GM20431 (cell line): ENCODE measurements around the gene MRPL4.
"Not testable (repeated sequence)": the region's sequence is repeated elsewhere in the genome, so short reads cannot be mapped to it uniquely, and the experiment has no call there.

Source experiments
- in situ Hi-C: fragments of 300-500 bp; cut with MseI, MboI; formaldehyde crosslinking; loops from one replicate; pipeline ENCODE4 v1.15.0; 2020; ENCODE audit warnings: low sequenced_read_pairs; ENCODE audit not compliant: unreplicated experiment

The MRPL4 gene

DNA sequence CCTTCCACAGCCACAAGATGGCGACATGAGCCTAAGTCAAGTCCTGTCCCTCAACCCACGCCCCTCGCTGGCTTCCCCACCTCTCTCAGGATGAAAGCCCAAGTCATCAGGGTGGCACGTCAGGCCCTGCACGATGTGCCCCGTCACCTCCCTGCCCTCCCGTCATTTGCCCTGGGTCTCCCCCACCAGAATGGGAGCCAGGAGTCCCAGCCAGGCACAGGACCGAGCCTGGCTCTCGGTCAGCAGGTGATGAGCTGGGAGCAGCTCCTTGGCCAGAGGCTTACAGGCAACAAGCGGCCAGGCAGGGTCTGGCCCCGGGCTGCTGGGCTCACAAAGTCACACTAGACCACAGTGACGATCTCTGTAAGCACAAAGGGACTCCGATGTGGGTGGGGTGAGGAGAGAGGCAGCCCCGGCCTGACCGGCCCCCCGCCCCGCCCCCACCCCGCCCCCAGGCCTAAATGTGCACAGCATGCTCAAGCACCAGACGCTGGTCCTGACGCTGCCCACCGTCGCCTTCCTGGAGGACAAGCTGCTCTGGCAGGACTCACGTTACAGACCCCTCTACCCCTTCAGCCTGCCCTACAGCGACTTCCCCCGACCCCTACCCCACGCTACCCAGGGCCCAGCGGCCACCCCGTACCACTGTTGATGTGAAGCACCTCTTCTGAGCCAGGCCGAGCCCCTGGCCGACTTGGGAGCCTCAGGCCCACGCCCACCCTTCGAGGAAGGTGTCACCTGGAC lies 7.3 kb downstream of the MRPL4 start:
- in situ Hi-C loops: no loop called here

DNA sequence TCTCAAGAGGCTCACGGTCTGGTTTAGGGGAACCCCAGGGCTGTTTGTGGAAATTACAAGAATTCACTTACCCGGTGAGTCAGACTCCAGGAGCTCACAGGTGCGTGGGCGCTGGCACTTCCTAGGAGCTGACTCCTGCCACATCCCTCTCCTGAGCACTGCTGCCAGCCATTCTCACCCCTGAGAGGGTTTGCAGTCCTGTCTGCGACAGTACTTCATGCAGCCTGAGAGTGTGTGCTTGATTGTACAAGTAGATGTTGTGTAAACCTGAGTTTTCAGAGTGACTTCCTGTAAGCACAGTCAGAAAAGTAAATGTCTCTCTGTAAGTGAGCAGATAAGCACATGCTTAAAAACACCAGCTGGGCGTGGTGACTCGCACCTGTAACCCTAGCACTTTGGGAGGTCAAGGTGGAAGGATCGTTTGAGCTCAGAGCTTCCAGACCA lies 8.1 kb downstream of the MRPL4 start:
- in situ Hi-C loops: no loop called here

DNA sequence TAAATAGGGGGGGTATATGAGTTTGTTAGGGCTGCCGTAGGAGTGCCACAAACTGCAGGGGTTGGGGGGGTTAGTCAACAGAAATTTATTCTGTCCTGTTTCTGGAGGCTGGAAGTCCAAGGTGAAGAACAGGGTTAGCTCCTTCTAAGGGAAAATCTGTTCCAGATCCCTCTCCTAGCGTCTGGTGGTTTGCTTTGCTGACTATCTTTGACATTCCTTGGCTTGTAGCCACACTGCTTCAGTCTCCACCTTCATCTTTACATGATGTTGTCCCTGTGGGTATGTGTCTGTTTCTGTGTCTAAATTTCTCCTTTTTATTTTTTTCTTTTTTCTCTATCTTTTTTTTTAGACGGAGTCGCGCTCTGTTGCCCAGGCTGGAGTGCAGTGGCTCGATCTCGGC lies 10.8 kb downstream of the MRPL4 start:
- in situ Hi-C loops: no loop called here

DNA sequence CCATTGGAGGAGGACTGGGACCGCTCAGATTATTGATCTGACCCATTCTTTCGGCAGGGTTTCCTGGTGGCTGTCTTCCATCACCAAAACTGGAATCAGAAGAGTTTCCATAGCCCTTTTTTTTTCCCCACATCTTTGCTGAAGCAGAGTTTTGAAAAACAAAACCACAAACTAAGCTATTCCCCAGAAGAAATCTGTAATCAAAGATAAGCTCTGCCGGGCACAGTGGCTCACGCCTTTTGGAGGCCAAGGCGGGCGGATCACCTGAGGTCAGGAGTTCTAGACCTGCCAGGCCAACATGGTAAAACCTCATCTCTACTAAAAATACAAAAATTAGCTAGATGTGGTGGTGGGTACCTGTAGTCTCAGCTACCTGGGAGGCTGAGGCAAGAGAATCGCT lies 14.7 kb downstream of the MRPL4 start:
- in situ Hi-C loops: no loop called here

DNA sequence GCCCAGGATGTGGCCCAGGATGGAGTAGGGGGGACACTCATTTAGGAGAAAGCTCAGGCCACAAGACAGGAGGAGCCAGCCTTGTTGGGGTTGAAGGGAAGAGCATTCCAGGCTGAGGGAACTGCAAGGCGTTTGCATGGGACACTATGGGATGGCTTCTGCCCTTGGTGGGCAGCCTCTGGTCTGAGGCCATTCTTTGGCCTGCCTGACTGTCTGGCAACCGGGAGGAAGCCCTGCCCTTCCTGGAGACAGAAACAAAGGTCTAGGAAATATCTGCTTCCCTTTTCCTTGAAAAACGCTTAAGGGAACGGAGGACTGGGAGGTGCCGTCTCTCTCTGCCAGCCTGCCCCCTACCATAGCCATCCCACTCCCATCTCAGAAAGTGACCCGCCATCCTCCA lies 16.1 kb downstream of the MRPL4 start:
- in situ Hi-C loops: no loop called here

DNA sequence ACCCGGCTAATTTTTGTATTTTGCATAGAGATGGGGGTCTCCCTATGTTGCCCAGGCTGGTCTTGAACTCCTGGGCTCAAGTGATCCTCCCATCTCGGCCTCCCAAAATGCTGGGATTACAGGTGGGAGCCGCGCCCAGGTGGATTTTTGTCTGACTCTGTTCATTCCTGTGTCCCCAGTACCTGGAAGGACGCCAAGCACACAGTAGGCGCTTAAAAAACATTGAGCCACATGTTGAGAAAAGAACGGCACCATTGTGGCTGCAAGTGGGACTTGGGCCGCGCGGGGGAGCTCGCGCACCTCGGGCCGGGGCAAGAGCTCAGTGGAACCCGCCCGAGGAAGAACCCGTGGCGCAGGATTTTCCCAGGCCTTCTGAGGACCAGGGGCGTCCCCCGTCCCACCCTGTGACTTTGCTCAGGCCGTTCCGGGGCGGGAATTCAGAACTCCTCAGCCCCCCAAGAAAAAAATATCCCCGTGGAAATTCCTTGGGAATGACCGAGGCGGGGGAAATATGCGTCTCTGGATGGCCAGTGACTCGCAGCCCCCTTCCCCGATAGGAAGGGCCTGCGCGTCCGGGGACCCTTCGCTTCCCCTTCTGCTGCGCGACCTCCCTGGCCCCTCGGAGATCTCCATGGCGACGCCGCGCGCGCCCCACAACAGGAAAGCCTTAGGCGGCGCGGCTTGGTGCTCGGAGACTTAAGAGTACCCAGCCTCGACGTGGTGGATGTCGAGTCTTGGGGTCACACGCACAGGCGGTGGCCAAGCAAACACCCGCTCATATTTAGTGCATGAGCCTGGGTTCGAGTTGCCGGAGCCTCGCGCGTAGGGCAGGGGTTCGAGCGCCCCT lies 17.5 kb downstream of the MRPL4 start:
- in situ Hi-C loops: loop anchor here (5.0 kb wide), 1 partner anchor 113 kb away; the partner anchor contains the start of gene TYK2

DNA sequence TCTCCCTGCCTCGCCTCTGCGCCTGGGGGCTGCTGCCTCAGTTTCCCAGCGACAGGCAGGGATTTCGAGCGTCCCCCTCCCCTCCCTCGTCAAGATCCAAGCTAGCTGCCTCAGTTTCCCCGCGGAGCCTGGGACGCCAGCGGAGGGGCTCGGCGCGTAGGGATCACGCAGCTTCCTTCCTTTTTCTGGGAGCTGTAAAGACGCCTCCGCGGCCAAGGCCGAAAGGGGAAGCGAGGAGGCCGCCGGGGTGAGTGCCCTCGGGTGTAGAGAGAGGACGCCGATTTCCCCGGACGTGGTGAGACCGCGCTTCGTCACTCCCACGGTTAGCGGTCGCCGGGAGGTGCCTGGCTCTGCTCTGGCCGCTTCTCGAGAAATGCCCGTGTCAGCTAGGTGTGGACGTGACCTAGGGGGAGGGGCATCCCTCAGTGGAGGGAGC lies 18.2 kb downstream of the MRPL4 start:
- in situ Hi-C loops: loop anchor here (5.0 kb wide), 1 partner anchor 112 kb away; the partner anchor contains the start of gene TYK2

DNA sequence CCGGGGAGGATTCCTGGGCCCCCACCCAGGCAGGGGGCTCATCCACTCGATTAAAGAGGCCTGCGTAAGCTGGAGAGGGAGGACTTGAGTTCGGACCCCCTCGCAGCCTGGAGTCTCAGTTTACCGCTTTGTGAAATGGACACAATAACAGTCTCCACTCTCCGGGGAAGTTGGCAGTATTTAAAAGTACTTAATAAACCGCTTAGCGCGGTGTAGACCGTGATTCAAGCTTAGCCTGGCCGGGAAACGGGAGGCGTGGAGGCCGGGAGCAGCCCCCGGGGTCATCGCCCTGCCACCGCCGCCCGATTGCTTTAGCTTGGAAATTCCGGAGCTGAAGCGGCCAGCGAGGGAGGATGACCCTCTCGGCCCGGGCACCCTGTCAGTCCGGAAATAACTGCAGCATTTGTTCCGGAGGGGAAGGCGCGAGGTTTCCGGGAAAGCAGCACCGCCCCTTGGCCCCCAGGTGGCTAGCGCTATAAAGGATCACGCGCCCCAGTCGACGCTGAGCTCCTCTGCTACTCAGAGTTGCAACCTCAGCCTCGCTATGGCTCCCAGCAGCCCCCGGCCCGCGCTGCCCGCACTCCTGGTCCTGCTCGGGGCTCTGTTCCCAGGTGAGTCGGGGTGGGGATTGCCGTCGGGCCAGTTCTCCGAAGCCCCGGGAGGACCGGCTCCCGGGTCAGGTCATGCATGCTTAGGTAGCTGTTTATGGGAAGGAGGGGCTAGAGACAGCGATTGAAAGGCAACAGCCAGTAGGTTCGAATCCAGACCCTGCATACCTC lies 18.8 kb downstream of the MRPL4 start, which contains the start of gene ICAM1:
ICAM1 (plus strand) TSS at position 505 of the 779 bp plus-strand sequence; CDS start at position 545, 40 bp downstream.
- in situ Hi-C loops: loop anchor here (5.0 kb wide), 1 partner anchor 111 kb away; the partner anchor contains the start of gene TYK2

DNA sequence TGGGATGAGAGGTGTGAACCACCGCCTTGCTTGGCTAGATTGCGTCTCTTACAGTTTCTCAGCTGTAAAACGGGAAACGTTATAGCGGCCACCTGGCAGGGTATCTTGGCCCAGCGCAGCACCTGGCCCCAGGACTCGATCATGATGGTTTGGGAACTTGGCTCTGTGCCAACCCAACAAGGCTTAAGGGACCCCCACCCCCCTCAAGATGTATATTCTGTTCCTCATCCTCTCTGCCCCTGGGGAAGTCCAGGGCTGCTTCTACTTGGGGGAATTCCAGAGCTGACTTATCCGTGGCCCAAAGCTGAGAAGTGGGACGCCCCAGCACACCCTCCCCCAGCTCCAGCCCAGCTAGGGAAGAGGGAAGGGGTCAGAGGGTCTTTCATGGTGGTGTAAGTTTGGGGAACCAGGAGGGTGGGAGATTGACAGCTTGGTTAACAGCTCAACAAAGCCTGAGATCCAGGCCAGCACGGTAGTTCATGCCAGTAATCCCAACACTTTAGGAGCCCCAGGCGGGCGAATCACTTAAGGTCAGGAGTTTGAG lies 19.6 kb downstream of the MRPL4 start:
- in situ Hi-C loops: loop anchor here (5.0 kb wide), 1 partner anchor 111 kb away; the partner anchor contains the start of gene TYK2

DNA sequence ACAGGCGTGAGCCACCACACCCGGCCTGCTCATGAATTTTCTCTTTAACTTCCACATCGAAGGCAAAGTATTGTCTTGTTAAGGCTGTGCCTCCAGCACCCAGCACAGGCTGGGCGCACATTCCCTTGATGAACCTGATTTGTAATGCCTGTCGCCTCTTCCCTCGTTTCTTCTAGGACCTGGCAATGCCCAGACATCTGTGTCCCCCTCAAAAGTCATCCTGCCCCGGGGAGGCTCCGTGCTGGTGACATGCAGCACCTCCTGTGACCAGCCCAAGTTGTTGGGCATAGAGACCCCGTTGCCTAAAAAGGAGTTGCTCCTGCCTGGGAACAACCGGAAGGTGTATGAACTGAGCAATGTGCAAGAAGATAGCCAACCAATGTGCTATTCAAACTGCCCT lies 22.6 kb downstream of the MRPL4 start:
- in situ Hi-C loops: loop anchor here (5.0 kb wide), 1 partner anchor 108 kb away; the partner anchor contains the start of gene TYK2

DNA sequence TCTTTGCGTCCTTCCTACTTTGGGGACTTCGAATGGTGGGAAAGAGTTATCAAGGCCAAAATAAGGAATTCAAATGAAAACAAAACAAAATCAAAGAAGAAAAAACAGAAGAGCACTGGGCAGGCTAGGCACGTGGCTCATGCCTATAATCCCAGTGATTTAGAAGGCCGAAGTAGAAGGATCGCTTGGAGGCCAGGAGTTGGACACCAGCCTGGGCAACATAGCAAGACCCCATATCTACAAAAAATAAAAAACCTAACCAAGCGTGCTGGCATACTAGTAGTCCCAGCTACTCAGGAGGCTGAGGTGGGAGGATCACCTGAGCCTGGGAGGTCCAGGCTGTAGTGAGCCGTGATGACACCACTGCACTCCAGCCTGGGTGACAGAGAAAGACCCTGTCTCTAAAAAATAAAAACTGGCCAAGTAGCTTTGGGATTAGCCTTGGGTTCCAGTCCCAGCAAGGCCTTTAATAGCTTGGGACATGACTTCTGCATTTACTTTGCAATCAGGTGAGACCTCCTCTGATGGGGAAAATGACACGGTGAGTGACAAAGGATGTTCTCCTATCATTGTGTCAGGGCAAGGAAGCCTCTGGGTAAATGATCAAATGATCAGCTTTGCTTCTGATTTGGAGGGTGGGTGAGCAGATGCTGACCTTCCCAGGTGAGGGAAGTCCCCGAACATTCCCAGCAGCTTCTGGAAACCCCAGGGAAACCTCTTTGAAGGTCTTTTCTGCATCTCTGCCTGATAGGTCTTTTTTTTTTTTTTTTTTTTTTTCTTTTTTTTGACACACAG lies 26.0 kb downstream of the MRPL4 start:
- in situ Hi-C loops: no loop called here

DNA sequence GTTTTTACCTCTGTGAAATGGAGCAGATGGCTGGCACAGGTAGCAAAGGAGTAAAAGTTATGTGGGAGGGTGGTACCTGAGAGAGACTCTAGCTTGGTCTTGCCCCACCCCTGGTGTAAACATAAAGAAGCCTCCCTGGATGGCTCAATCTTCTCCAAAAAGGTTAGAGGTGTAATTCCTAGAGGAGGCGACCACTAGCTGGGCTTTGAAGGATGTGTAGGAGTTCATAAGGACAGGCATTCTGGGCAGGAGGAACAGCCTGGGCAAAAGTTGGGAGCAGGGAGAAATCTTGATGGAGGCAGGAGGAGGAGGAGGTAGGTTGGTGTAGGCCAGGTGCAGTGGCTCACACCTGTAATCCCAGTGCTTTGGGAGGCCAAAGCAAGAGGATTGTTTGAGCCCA lies 26.9 kb downstream of the MRPL4 start:
- in situ Hi-C loops: no loop called here

DNA sequence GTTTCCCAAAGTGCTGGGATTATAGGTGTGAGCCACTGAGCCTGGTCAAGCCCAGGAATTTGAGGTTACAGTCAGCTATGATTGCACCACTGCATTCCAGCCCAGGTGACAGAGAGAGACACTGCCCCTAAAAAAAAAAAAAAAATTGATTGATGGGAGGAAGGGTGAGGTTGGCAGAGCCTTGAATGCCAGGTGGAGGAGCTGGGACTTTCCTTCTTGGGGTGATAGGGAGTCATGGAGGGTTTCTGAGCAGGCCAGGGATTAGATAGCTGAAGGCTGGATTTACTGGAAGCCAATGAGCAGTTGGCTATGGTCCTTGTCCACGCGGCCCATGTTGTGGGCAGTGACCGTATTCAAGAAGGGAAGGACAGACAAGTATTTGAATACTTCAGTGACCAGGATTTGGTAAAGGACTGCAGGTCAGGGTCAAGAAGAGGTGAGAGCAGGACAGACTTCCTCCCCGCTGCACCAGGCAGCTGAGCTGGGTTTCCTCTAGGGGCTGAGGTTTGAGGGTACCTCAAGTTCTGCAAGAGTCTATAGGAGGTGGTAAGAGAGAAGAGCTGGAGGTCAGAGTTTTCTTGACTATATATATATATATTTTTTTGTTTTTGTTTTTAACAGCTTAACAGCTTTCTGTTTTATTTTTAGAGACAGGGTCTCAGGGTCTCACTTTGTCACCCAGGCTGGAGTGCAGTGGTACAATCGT lies 27.9 kb downstream of the MRPL4 start:
- in situ Hi-C loops: no loop called here

DNA sequence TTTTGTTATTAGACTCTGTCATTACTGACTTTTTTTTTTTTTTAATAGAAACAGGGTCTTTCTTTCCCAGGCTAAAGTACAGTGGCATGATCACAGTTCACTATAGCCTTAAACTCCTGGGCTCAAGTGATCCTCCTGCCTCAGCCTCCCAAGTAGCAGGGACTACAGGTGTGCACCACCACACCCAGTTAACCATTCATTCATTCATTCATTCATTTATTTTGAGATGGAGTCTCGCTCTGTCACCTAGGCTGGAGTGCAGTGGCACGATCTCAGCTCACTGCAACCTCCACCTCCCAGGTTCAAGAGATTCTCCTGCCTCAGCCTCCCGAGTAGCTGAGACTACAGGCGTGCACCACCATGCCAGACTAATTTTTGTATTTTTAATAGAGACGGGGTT lies 30.0 kb downstream of the MRPL4 start:
- in situ Hi-C loops: not testable (repeated sequence)

DNA sequence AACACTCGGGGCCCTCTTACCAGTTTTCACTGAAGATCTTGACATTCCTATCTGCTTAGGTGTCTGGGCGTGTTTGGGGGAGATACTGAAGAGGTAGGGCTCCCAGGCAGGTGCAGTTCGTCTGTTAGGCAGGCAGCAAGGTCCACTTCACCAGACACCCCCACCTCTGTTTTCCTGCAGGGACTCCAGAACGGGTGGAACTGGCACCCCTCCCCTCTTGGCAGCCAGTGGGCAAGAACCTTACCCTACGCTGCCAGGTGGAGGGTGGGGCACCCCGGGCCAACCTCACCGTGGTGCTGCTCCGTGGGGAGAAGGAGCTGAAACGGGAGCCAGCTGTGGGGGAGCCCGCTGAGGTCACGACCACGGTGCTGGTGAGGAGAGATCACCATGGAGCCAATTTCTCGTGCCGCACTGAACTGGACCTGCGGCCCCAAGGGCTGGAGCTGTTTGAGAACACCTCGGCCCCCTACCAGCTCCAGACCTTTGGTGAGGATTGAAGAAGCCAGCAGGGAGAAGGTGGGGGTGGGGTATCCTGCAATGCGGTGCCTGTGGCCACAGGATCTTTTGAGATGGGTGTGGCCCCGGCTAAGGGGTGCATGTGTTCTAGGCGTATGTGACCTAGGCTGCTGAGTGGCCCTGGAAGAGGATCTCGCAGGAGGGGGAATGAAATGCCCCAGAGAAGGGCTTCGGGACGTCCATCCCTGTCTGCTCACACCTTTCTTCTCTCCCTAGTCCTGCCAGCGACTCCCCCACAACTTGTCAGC lies 31.5 kb downstream of the MRPL4 start:
- in situ Hi-C loops: no loop called here

DNA sequence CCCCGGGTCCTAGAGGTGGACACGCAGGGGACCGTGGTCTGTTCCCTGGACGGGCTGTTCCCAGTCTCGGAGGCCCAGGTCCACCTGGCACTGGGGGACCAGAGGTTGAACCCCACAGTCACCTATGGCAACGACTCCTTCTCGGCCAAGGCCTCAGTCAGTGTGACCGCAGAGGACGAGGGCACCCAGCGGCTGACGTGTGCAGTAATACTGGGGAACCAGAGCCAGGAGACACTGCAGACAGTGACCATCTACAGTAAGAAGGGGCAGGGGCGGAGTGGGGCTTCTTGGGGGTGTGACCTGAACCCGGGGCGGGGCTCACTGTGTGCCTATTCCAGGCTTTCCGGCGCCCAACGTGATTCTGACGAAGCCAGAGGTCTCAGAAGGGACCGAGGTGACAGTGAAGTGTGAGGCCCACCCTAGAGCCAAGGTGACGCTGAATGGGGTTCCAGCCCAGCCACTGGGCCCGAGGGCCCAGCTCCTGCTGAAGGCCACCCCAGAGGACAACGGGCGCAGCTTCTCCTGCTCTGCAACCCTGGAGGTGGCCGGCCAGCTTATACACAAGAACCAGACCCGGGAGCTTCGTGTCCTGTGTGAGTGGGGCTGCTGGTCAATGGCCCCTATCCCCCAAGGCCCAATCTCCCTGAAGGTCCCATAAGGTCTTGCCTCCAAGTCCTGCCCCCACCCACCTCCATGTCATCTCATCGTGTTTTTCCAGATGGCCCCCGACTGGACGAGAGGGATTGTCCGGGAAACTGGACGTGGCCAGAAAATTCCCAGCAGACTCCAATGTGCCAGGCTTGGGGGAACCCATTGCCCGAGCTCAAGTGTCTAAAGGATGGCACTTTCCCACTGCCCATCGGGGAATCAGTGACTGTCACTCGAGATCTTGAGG lies 32.3 kb downstream of the MRPL4 start:
- in situ Hi-C loops: no loop called here

DNA sequence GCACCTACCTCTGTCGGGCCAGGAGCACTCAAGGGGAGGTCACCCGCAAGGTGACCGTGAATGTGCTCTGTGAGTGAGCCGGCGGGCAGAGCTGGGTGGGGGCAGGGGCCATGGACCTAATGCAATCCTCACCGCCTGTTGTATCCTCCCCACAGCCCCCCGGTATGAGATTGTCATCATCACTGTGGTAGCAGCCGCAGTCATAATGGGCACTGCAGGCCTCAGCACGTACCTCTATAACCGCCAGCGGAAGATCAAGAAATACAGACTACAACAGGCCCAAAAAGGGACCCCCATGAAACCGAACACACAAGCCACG lies 32.9 kb downstream of the MRPL4 start:
- in situ Hi-C loops: no loop called here
